ENCODE data around the gene STYXL1. TPM values are rescaled to one million over a fixed set of nuclear protein-coding genes. Genes with fewer than 3 reads are reported as not detected.
"Not testable (repeated sequence)": the region's sequence is repeated elsewhere in the genome, so short reads cannot be mapped to it uniquely, and the experiment has no call there.

STYXL1 gene
- total and polyA plus RNA-seq, 2 donors (not counting 1 experiment from before 2014, with no cell fraction given) = 49.0 to 49.8 TPM

- Histone ChIP-seq H3K4me2 (ENCODE audit: extremely low read depth, insufficient read depth, low read length) (no peak overlapping the region), H3K27me3 (ENCODE audit: control insufficient read depth, insufficient read depth, low read length) (no peaks in the 10 kb centered on the region), H3K9me3 (ENCODE audit: control insufficient read depth, insufficient read depth, low read depth, low read length) (no peaks in the 10 kb centered on the region), H3K9ac (ENCODE audit: insufficient read depth, low read length) (no peak overlapping the region), H3K36me3 (ENCODE audit: control insufficient read depth, insufficient read depth, low read length) (no peaks in the 10 kb centered on the region), H3K4me3 (replicated peaks in 1 of 4; ENCODE audit: control extremely low read depth in 1 of 4, insufficient read depth in 1 of 4, low read depth in 3 of 4, low read length in 4 of 4) (no peak overlapping the region), H2AFZ (ENCODE audit: low read length) (no peak overlapping the region), H3K27ac (ENCODE audit: insufficient read depth, low read length) (no peak overlapping the region), H3K4me1 (ENCODE audit: control insufficient read depth, extremely low read depth, insufficient read depth, low read length) (peaks cover 7% of the 10 kb centered on the region), H4K20me1 (ENCODE audit: control insufficient read depth, extremely low read depth, insufficient read depth, low read length) (no peaks in the 10 kb centered on the region), H3K79me2 (ENCODE audit: control insufficient read depth, insufficient read depth, low read length) (no peaks in the 10 kb centered on the region)
- TF ChIP-seq EZH2 (IDR thresholded peaks at IDR 0.05; ENCODE audit: low read length, missing control alignments) (no peak), CTCF (conservative IDR thresholded peaks at IDR 0.05 in 1 of 2, IDR thresholded peaks at IDR 0.05 in 1 of 2; ENCODE audit: low read depth in 1 of 2, low read length in 2 of 2) (no peak)
- DNase-seq (ENCODE audit: low read depth in 2 of 2) = peak in 1 of 2 donors; percentile 44
Measured at GRCh38 chr7:76086070-76086469, 38.3 kb upstream of the STYXL1 start.

DNA sequence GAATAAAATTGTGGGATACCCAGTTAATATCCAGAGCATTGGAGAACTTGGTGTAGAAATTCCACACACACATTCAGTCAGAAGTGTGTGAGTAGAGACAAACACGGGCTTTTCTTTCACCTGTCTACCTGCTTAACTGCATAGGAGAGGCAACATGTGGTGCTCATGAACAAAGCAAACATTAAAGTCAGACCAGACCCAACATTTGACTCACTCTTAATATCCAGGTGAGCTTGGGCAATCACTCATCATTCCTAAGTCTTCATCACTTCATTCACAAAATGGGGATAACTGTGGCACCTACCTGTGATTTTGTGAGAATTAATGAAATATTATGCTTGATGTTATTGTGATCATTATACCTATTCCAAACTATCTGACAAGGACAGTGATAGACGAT lies 36.3 kb upstream of the STYXL1 start:
- not testable (repeated sequence) for H3K9ac ChIP-seq (ENCODE audit: insufficient read depth, low read length); H3K4me1 ChIP-seq (ENCODE audit: control insufficient read depth, extremely low read depth, insufficient read depth, low read length); H3K79me2 ChIP-seq (ENCODE audit: control insufficient read depth, insufficient read depth, low read length); H3K9me3 ChIP-seq (ENCODE audit: control insufficient read depth, insufficient read depth, low read depth, low read length); DNase-seq (ENCODE audit: low read depth in 2 of 2); H2AFZ ChIP-seq (ENCODE audit: low read length); H3K36me3 ChIP-seq (ENCODE audit: control insufficient read depth, insufficient read depth, low read length); H3K4me2 ChIP-seq (ENCODE audit: extremely low read depth, insufficient read depth, low read length); H4K20me1 ChIP-seq (ENCODE audit: control insufficient read depth, extremely low read depth, insufficient read depth, low read length); H3K27ac ChIP-seq (ENCODE audit: insufficient read depth, low read length); H3K4me3 ChIP-seq (replicated peaks in 1 of 4; ENCODE audit: control extremely low read depth in 1 of 4, insufficient read depth in 1 of 4, low read depth in 3 of 4, low read length in 4 of 4); H3K27me3 ChIP-seq (ENCODE audit: control insufficient read depth, insufficient read depth, low read length)

DNA sequence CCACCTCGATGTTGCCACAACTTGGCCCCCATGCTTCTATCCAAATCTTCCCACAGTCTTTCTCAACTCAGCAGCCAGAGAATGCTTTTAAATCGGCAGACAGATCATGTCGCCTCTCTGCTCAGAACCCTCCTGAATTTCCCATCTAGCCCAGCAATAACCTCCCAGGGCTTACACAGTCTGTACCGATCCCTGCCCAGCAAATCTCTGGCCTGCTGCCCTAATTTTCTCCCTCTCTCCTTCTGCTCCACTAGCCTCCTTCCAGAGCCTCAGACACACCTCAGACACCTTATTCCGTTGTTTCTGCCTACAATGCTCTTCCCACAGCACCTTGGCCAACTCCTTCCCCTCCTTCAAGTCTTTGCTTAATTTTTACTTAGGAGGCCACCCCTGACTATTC lies 32.4 kb upstream of the STYXL1 start:
- H3K27me3 ChIP-seq (ENCODE audit: control insufficient read depth, insufficient read depth, low read length) = no peaks in the 10 kb centered on the region
- H3K9me3 ChIP-seq (ENCODE audit: control insufficient read depth, insufficient read depth, low read depth, low read length) = no peaks in the 10 kb centered on the region
- H3K79me2 ChIP-seq (ENCODE audit: control insufficient read depth, insufficient read depth, low read length) = no peaks in the 10 kb centered on the region
- DNase-seq (ENCODE audit: low read depth in 2 of 2) = no peak
- H4K20me1 ChIP-seq (ENCODE audit: control insufficient read depth, extremely low read depth, insufficient read depth, low read length) = no peaks in the 10 kb centered on the region
- H3K9ac ChIP-seq (ENCODE audit: insufficient read depth, low read length) = no peak overlapping the region
- H3K4me2 ChIP-seq (ENCODE audit: extremely low read depth, insufficient read depth, low read length) = no peak overlapping the region
- H3K4me3 ChIP-seq (replicated peaks in 1 of 4; ENCODE audit: control extremely low read depth in 1 of 4, insufficient read depth in 1 of 4, low read depth in 3 of 4, low read length in 4 of 4) = no peak overlapping the region
- peaks cover 4% of the 10 kb centered on the region for H3K4me1 ChIP-seq (ENCODE audit: control insufficient read depth, extremely low read depth, insufficient read depth, low read length)
- H3K27ac ChIP-seq (ENCODE audit: insufficient read depth, low read length) = no peak overlapping the region
- no peak overlapping the region for H2AFZ ChIP-seq (ENCODE audit: low read length)
- H3K36me3 ChIP-seq (ENCODE audit: control insufficient read depth, insufficient read depth, low read length) = no peaks in the 10 kb centered on the region
- TF ChIP-seq CTCF (conservative IDR thresholded peaks at IDR 0.05 in 1 of 2, IDR thresholded peaks at IDR 0.05 in 1 of 2; ENCODE audit: low read depth in 1 of 2, low read length in 2 of 2) = no peak
- no peak for TF ChIP-seq EZH2 (IDR thresholded peaks at IDR 0.05; ENCODE audit: low read length, missing control alignments)

Measured in fibroblast of lung (primary cell).